ENCODE results near the gene SMCO1.

SMCO1 gene

DNA sequence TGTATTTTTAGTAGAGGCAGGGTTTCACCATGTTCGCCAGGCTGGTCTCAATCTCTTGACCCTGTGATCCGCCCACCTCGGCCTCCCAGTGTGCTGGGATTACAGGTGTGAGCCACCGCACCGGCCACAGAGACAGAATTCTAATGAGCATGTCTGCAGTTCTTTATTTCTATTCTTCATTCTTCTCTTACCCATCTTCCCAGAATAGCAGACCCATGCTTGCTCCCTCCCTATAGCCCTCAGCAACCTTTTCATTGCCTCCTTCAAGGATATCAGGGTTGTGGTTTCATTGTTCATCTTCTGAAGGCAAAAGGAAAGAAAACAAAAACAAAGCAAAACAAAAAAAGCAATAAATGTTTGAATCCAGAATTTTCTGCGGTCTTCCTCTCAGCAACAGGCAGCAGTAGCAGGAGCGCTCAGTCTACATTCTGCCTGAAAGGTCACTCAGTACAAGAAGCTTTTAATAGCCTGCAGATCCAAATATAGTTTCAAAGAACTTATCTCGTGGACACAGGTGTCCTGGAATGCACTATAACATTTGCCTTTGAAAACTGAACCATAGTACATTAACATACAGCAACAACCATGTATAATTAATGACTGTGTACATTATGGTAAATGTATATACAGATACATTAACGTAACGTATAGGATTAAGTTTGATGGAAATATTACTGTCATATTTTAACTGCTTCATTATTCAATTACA is at the start of gene SMCO1:
Gene SMCO1 (minus strand): TSS at position 434 of the 709 bp plus-strand sequence. CDS start 137 bp downstream, at position 297.
- no peak within 1 kb of the TSS for H3K4me3 ChIP-seq (ENCODE audit: low read depth, low read length)
- no peak for TF ChIP-seq CTCF (IDR thresholded peaks at IDR 0.05; ENCODE audit: borderline replicate concordance, insufficient read depth, low read depth, low read length)

DNA sequence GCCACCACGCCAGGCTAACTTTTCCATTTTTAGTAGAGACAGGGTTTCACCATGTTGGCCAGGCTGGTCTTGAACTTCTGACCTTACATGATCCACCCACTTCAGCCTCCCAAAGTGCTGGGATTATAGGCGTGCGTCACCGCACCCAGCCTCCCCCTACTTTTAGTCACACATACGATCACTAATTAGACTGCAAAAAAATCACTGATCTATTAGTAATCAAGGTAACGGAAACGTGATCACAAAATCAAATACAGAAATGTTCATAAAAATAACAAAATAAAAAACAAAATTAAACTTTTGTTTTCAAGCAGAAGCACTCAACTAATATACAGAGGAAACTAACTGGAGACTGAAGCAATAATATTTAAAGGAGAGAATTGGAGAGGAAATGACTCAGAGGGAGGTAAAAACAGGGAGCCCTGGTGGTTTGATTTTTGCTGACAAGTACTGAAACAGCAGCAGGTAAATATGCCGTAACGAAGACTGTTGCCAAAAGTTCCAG is 48.6 kb upstream of the SMCO1 start:
- TF ChIP-seq CTCF (IDR thresholded peaks at IDR 0.05; ENCODE audit: borderline replicate concordance, insufficient read depth, low read depth, low read length): no peak
- H3K4me3 ChIP-seq (ENCODE audit: low read depth, low read length): no peak overlapping the region

- TF ChIP-seq CTCF (IDR thresholded peaks at IDR 0.05; ENCODE audit: borderline replicate concordance, insufficient read depth, low read depth, low read length): no peak
- no peak overlapping the region for H3K4me3 ChIP-seq (ENCODE audit: low read depth, low read length)
Observed at GRCh38 chr3:196559826-196560225, 44.7 kb upstream of the SMCO1 start.

DNA sequence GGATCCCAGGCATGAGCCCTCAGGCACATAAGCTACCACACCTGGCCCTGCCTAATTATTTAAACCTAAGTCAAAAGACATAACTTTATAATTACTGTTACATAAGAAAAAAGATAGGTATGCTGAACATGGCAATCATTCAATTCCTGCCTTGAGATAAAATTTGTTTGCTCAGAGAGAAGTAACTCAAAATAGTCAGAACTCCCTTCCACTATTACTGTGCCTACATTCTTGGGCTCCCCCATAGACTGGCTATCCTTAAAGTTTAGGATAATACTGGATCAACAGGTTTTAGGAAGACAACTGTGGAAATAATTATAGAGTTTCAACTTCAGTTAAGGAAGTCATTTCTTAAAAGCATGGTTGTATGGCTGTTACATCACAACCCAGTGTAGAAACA is 43.3 kb upstream of the SMCO1 start:
- H3K4me3 ChIP-seq (ENCODE audit: low read depth, low read length): no peak overlapping the region
- no peak for TF ChIP-seq CTCF (IDR thresholded peaks at IDR 0.05; ENCODE audit: borderline replicate concordance, insufficient read depth, low read depth, low read length)

DNA sequence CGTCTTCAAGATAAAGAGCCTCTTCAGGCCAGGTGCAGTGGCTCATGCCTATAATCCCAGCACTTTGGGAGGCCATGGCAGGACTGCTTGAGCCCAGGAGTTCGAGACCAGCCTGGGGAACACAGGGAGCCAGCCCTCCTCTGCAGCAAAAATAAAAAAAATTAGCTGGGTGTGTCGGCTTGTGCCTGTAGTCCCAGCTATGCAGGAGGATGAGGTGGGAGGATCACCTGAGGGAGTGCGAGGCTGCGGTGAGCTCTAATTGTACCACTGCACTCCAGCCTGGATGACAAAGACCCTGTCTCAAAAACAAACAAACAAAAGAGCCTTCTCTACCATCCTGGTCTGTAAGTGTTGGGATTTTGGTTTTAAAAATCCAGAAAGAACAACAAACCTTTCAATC is 42.1 kb upstream of the SMCO1 start:
- TF ChIP-seq CTCF (IDR thresholded peaks at IDR 0.05; ENCODE audit: borderline replicate concordance, insufficient read depth, low read depth, low read length): no peak
- no peak overlapping the region for H3K4me3 ChIP-seq (ENCODE audit: low read depth, low read length)

- no peak for TF ChIP-seq CTCF (IDR thresholded peaks at IDR 0.05; ENCODE audit: borderline replicate concordance, insufficient read depth, low read depth, low read length)
- no peak overlapping the region for H3K4me3 ChIP-seq (ENCODE audit: low read depth, low read length)
Observed at GRCh38 chr3:196555295-196555694, 40.1 kb upstream of the SMCO1 start.

- no peak for TF ChIP-seq CTCF (IDR thresholded peaks at IDR 0.05; ENCODE audit: borderline replicate concordance, insufficient read depth, low read depth, low read length)
- no peak overlapping the region for H3K4me3 ChIP-seq (ENCODE audit: low read depth, low read length)
Observed at GRCh38 chr3:196554205-196554604, 39.1 kb upstream of the SMCO1 start.
